ENCODE results near the gene MED26.

The MED26 gene

GRCh38 chr19:16613841-16614240, 14.2 kb downstream of the MED26 start:
- no peak for DNase-seq (ENCODE audit: low read depth)

GRCh38 chr19:16612636-16613035, 15.4 kb downstream of the MED26 start:
- no peak for DNase-seq (ENCODE audit: low read depth)

GRCh38 chr19:16611121-16611520, 16.9 kb downstream of the MED26 start:
- no peak for DNase-seq (ENCODE audit: low read depth)

- DNase-seq (ENCODE audit: low read depth): no peak
Measured at GRCh38 chr19:16609511-16610200, 18.3 kb downstream of the MED26 start.

- DNase-seq (ENCODE audit: low read depth): no peak
Measured at GRCh38 chr19:16608290-16608739, 19.7 kb downstream of the MED26 start.

- DNase-seq (ENCODE audit: low read depth): no peak
Measured at GRCh38 chr19:16607819-16608218, 20.2 kb downstream of the MED26 start.

GRCh38 chr19:16605553-16605994, 22.4 kb downstream of the MED26 start:
- DNase-seq (ENCODE audit: low read depth): no peak

GRCh38 chr19:16605115-16605514, 22.9 kb downstream of the MED26 start:
- DNase-seq (ENCODE audit: low read depth): no peak

- no peak for DNase-seq (ENCODE audit: low read depth)
Measured at GRCh38 chr19:16604615-16605014, 23.4 kb downstream of the MED26 start.

GRCh38 chr19:16603090-16603489, 24.9 kb downstream of the MED26 start:
- DNase-seq (ENCODE audit: low read depth): no peak

- DNase-seq (ENCODE audit: low read depth): no peak
Measured at GRCh38 chr19:16601378-16602052, 26.5 kb downstream of the MED26 start.

- DNase-seq (ENCODE audit: low read depth): no peak
Measured at GRCh38 chr19:16600824-16601223, 27.2 kb downstream of the MED26 start.

- no peak for DNase-seq (ENCODE audit: low read depth)
Measured at GRCh38 chr19:16599655-16600346, 28.2 kb downstream of the MED26 start.

GRCh38 chr19:16598848-16599247, 29.2 kb downstream of the MED26 start:
- no peak for DNase-seq (ENCODE audit: low read depth)

GRCh38 chr19:16596399-16596798, 31.6 kb downstream of the MED26 start:
- no peak for DNase-seq (ENCODE audit: low read depth)

GRCh38 chr19:16595097-16595496, 32.9 kb downstream of the MED26 start:
- DNase-seq (ENCODE audit: low read depth): no peak

GRCh38 chr19:16594681-16595091, 33.3 kb downstream of the MED26 start:
- DNase-seq (ENCODE audit: low read depth): no peak

GRCh38 chr19:16594131-16594586, 33.8 kb downstream of the MED26 start:
- no peak for DNase-seq (ENCODE audit: low read depth)

GRCh38 chr19:16593181-16593580, 34.8 kb downstream of the MED26 start:
- no peak for DNase-seq (ENCODE audit: low read depth)

- no peak for DNase-seq (ENCODE audit: low read depth)
Measured at GRCh38 chr19:16591803-16592556, 36.0 kb downstream of the MED26 start.

GRCh38 chr19:16590876-16591802, 36.9 kb downstream of the MED26 start:
- DNase-seq (ENCODE audit: low read depth): no peak
